GM21390 (cell line): ENCODE data around the gene OR10G3.
"Not testable (repeated sequence)": the region's sequence is repeated elsewhere in the genome, so short reads cannot be mapped to it uniquely, and the experiment has no call there.

Source experiments
- ATAC-seq: cut with Tn5 transposase; IDR thresholded peaks from one replicate; pipeline ENCODE4 v1.9.1; 2021; ENCODE audit not compliant: unreplicated experiment

Gene OR10G3, protein sequence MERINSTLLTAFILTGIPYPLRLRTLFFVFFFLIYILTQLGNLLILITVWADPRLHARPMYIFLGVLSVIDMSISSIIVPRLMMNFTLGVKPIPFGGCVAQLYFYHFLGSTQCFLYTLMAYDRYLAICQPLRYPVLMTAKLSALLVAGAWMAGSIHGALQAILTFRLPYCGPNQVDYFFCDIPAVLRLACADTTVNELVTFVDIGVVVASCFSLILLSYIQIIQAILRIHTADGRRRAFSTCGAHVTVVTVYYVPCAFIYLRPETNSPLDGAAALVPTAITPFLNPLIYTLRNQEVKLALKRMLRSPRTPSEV

DNA sequence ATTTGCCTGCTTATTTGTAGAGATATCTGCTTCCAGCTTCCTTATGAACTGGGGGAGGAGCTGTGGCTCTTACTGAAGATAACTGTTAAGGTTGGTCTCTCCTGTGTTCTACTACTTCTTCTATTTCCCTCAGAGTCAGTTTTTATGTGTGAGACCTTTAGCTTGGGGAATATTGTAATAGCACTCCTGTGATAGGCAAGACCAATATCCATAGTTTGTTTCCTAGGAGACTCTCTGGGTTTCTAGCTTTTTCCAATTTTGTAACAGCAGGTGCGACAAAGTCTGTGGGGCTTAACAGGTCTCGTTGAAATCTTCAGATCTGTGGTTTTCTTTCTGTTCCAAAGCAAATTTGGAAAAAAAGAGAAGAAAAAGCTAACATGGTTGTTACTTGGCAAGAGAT is at the start of gene OR10G3:
TSS of gene OR10G3 (minus strand) at position 101 of the 400 bp plus-strand sequence. CDS start 9,332 bp downstream, outside the sequence.
- ATAC-seq, result no peak

DNA sequence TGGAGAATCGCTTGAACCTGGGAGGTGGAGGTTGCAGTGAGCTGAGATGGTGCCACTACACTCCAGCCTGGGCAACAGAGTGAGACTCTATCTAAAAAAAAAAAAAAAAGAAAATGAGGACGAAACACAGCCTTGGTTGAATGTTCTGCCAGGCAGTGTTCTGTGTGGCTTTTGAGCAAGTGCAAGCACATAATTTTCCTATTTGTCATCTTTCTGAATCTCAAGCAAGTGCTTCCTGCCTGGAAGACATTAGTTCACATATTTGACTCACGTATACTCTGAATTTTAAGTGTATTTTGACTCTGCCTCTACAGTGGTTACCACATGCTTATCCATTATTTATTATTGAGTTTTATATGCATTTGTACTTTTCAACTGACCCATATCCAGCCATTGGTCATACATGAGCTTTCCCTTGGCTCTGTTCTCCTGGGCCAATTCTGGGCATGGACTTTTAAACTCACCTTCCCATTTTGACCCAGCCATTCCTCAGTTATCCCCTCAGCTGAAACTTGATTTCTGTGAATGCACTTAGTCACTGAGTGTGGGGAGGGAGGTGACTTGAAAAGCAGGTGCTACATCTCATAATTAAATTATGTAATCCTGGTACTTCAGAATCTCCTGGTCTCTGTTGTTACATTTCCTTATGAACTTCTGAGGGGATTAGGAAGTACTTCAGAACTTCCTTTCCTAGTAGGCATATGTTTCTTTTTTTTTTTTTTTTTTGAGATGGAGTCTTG is 46.8 kb upstream of the OR10G3 start:
- ATAC-seq, result no peak

DNA sequence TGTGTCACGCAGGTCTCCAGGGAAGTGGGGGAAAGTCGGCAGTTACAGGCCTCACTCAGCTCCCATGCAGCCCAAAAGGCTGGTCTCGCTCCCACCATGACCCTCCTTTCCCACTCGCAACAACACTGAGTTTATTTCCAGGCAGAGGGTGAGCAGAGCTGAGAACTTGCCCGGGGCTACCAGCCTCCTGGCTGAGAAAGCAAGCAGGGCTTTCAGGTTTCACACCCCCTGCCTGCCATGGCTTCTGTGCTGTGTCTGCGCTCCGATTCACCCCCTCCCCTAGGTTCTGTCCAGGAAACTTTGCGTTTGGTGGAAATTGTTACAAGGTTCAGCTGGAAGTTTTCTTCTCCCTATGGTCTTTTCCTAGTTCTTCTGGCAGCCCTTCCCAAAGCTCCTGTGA is 37.7 kb upstream of the OR10G3 start:
- no peak for ATAC-seq

DNA sequence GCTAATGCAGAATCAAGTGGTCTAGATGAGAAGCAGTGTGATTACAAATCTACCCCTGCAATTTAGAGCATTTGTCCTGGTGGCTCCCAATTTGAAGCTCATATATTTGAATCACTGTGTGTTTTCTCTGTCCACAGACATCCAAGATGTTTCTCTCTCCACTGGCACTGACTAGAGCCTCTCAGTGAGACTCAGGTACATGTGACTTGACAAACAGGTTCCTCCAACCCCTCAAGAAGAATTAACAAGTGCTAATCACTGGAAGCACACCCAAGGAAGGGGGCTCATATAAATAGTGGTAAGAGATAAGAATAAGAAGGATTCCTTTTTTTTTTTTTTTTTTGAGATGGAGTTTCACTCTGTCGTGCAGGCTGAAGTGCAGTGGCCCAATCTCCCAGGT is 34.4 kb upstream of the OR10G3 start:
- ATAC-seq, result no peak

DNA sequence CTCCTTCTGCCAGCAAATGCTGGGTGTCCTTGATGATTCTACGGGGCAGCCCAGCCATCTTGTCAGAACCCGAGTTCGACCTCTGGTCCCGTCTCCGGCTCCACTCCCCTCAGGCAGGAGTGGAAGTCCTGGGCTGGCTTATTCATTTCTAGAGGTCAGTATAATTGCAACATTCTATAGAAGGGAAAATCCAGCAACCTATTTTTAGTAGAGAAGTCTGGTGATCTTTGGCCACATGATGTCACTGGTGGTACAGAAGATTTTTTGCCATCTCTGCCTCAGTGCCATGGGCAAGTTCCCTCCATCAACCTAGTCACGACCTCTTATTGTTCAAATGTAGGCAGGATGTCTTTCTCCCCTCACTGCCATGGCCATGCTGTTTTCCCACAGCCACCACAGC is 32.4 kb upstream of the OR10G3 start:
- no peak for ATAC-seq

DNA sequence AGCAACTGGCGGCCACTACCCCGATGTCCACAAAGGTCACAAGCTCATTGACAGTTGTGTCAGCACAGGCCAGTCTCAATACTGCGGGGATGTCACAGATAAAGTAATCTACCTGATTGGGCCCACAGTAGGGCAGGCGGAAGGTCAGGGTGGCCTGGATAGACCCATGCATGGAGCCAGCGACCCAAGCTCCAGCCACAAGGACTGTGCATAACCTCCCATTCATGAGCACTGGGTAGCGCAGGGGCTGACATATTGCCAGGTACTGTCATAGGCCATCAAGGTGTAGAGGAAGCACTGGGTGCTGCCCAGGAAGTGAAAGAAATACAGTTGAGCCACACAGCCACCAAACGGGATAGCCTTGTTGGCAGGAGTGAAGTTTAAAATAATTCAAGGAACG is 22.3 kb upstream of the OR10G3 start:
- not testable (repeated sequence) for ATAC-seq

DNA sequence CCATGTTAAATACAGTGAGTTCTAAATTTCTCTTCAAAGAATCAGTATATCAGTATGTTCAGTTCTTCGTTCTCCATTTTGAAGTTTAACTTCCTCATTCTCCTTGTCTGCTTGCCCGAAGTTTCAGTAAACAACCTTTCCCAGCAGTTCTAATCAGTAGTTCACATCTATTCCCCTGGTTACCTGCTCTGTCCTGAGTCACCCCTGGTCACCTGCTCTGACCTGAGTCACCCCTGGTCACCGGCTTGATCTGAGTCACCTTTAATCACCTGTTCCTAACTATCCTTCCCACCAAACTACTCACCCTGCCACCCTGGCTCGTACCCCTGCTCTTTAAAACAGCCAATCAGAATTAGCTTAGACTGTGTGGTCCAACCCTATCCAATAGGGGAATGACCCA is 9.4 kb upstream of the OR10G3 start:
- ATAC-seq, result no peak

DNA sequence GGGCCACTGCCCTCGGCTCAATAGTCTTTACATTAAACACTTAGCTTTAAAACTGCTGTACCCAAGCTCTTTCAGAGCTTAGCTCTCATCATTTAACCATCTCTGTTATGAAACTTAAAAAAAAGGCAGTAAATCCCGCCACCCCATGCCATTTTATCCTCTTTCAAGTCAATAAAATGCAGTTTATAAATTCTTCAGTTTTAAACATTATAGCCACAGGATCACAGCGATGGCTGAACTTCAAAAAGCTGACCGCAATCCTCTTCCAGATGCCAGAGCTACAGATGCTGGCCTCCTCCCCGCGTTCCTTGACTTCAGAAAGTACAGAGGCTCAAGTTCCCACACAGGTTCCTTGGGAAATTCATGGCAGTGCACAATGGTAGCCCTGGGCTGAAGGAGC is 4.2 kb downstream of the OR10G3 start:
- ATAC-seq, result no peak

DNA sequence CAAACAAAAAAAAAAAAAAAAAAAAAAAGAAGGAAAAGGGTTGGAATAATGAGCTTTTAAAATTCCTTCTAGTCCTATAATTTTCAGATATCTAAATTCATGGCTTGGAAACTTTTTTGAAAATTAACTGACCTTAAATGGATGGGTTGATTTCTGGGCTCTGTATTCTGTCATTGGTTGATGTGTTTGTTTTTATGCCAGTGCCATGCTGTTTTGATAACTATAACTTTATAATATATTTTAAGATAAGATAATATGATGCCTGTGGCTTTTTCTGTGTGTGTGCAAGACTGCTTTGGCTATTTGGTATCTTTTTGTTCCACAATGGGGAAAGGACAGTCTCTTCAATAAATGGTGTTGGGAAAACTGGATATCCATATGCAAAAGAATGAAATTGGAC is 7.3 kb downstream of the OR10G3 start:
- ATAC-seq, result no peak

DNA sequence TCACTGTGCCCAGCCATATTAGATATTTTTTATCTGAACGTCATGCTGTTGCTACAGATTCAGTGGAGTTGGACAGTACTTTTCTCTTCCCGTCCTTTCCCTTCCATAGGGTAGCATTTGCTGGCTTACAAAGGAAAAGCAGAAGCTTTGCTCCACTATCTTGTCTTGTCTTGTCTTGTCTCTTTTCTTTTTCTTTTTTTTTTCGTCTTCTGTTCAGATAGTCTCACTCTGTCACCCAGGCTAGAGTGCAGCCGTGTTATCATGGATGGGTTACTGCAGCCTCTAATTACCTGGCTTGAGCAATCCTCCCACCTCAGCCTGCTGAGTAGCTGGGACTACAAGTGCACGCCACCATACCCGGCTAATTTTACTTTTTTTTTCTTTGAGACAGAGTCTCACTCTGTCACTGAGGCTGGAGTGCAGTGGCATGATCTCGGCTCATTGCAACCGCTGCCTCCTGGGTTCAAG is 21.1 kb downstream of the OR10G3 start:
- ATAC-seq, result no peak

DNA sequence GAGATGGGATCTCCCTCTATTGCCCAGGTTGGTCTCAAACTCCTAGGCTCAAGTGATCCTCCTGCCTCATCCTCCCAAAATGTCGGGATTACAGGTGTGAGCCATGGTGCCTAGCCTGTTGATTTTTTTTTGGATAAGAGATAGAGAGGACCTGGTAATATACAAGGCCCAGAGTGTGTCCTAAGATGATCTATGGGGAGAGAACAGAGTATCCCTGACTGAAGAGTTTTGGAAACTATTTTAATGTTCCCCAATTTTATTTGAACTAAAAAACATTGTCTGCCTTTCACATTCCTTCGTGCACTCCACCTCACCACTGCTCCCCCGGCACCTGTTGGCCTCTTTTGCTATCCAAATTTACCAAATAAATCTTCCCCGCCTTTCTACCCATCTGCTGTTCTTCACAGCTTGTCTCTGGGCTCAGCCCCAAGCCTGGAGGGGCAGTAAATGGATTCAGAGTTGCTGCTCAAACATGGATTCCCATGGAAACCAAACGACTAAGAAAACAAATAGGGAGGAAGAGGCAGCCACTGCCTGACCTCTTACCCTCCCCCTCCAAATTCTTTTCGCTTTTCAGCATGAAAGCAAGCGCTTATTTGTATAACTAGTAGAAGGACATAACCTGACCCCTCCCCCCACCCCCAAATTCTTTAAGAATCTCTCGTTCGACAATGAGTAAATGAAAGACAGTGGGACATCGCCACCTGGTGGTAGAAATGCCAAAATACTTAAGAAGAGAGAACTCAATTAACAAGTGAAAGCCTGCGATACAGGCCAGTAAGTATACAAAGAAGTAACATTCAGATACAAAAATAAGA is 22.6 kb downstream of the OR10G3 start:
- no peak for ATAC-seq

DNA sequence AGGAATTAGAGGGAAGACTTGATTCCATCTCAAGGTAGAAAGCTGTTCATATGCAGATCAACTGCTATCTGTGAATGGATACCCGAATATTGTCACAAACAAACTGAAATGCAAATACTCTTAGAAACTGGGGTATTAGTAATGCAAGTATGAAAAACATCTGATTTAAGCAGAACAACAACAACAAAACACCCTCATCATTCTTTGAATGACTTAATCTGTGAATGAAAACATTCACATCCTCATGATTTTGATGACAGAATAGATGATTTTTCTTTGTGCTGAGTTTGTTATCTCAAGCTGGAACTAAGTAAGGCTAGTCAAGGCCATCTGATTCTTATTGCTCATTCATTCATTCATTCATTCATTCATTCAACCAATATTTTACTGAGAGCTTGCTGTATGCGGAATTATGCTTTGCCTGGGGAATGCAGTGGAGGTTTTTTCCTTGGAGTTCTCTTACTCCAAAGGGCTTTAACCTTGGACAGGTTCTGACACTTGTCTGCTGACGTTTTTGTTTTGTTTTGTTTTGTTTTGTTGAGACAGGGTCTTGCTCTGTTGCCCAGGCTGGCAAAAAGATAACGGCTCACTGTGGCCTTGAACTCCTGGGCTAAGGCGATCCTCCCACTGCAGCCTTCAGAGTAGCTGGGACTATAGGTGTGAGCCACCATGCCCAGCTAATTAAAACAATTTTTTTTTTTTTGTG is 23.3 kb downstream of the OR10G3 start:
- no peak for ATAC-seq

DNA sequence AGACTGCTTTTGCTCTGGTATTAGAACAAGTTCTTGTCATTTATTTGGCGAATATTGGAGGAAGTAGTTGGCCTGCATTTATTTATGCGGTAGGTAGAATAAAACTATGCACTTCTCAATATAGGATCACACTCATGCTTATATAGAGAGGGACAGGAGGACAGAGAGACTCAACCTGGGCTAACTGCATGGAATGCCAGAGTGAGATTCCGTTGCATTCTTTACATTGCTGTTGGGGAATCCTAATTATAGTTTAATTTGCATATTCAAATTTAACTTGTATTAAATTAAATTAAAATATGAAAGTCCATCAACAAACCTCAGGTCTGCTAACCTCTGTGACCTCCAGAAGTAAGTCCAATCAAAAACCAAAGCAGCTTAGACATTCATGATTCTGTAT is 26.6 kb downstream of the OR10G3 start:
- ATAC-seq, result no peak

DNA sequence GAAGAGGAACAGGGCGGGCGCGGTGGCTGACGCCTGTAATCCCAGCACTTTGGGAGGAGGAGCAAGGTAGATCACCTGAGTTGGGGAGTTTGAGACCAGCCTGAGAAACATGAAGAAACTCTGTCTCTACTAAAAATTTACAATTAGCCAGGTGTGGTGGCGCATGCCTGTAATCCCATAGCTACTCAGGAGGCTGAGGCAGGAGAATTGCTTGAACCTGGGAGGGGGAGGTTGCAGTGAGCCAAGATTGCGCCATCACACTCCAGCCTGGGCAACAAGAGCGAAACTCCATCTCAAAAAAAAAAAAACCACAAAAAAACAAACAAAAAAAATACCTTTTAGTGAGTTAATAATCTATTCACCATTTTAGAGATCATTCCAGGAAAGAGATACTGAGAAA is 35.3 kb downstream of the OR10G3 start:
- ATAC-seq, result not testable (repeated sequence)

DNA sequence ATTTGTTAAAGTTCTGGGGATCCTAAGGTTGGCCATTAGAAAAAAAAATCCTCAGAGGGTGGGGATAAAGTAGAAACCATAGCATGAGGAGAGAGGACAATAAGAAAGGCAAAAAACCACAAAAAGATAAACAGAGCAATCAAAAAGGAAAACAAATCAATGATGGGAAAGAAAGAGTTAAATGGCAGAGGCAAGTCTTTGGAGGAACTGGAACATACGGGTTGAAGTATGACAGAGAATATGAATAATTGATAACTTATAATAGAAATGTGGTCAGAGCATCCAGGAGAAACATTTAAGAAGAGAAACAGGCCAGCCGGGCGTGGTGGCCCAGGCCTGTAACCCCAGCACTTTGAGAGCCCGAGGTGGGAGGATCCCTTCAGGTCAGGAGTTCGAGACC is 35.9 kb downstream of the OR10G3 start:
- no peak for ATAC-seq

DNA sequence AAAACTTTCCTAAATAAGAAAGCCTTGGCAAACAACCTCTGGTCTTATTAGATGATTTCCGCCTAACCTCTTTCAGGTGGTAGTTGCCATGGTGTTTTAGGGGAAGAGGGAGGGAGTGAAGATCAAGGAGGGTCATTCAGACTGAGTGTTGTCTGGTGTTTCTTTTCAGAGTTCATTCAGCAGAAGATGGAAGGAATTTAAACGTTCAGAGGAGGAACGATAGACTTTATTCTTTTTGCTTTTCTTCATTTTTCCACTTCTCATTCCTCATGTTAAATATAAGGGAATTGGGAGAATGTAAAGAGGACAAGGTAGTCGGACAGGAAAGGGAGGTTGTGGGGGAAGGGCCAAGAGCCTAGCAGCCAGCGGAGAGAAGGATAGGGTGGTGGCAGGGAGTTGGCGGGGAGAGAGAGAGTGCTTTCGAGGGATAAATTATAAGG is 36.3 kb downstream of the OR10G3 start:
- no peak for ATAC-seq

DNA sequence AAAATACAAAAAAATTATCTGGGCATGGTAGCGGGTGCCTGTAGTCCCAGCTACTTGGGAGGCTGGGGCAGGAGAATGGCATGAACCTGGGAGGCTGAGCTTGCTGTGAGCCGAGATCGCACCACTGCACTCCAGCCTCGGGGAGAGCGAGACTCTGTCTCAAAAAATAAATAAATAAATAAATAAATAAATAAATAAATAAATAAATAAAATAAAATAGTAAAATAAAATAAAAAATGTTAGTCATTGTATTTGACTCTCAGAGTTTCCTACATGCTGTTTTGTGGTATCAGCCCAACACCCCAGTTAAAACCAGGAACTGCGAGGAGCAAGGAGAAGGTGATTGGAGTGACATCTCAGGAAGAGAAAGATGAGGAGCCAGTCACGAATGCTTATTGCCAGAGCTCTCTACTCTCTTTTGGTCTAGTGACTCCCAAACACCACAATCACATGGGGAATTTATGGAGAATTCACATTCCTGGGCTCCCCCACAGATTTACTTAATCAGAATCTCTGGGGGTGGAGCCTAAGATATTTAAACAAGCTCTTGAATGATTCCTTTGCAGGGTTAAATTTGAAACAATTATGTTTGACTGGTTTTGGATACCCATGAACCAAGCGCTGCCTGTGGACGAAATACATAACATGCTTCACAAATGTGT is 38.3 kb downstream of the OR10G3 start:
- no peak for ATAC-seq

DNA sequence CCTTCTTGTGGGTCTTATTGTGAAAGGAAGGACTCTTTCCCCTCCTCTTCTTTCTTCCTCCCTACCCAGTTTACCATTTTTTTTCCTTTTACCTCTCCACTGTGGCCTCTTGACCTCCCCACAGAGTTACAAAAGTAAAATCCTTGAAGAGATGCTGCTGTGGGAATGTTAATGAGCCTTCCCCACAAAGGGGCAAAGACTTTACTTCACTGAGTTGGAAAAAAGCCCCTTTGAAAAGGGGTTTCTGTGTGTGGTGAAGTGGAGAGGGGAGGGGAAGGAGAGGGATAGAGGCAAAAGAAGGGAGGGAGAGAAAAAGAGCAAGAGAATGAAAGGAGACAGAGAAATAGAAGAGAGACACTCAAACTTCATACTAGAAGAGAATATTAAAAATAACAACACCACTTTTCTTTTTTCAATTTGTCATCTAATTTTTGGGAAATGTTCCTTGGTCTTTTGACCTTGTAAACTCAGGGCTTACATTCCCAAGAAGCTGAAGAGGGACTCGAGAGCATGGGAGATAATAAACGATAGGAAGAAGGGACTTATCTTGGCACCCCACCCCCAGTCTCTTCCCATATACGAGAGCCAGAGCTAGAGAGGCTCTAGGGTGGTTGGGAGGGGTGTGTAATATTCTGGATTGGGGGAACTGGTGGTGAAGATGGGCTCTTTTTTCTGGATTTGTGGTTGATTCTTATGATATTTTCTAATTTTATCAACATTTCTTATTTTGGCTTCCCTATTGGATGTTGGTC is 40.5 kb downstream of the OR10G3 start:
- no peak for ATAC-seq

DNA sequence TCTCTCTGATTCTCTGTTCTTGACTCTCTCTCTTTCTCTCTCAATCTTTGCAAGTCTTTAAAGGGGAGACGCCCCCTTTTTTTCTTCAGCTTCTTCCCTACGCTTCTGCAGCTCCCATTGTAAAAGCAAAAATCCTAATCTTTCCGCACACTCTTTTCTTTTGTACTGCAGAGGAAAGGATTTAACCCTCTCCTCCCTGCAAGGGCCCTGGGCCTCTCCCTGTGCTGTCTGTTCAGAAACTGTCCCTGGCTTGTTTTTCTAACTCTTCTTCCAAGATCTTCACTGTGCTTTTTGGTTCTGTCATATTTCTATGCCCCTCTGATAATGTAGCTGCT is 42.8 kb downstream of the OR10G3 start:
- ATAC-seq, result no peak
